Coronary artery (tissue), 2 donors: Measurements from ENCODE around the gene GALNT7.
A peak's percentile ranks its signal among the peaks of the same experiment; 100 is the strongest.

ENCODE experiments used
- DNase-seq: peaks from one replicate; pipeline ENCODE4 v3.0.0-alpha.2; 2017; ENCODE audit warnings: low spot score
- H3K27ac ChIP-seq, 2 donors: fragments of 200-600 bp; sonication (generic); one replicate each; pipeline ENCODE4 v1.5.1; 2016 to 2019
- H3K4me3 ChIP-seq: fragments of 200-600 bp; sonication (generic); 2 replicates; pipeline ENCODE4 v1.5.1; 2016; ENCODE audit warnings: mild to moderate bottlenecking, moderate library complexity
- CTCF ChIP-seq: fragments of 200-600 bp; sonication (generic); IDR thresholded peaks from one replicate; pipeline ENCODE4 v1.5.1; 2019; ENCODE audit warnings: antibody characterized with exemption

Gene GALNT7

DNA sequence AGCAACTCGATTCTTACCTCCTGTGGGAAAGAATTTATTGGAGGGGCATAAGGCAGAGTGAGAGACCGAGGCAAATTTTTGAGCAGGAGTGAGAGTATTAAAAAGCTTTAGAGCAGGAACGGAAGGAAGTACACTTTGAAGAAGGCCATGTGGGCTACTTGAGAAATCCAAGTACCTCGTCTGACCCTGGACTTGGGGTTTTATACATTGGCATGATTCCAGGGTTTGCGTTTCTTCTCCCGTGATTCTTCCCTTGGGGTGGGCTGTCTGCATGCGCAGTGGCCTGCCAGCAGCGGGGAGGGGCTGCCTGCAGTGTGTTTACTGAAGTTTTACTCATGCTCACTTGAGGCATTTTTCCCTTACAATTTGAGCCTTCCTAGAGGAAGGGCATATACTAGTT, 3.4 kb downstream of the GALNT7 start:
- Histone ChIP-seq H3K4me3 (no peak overlapping the region), H3K27ac (no peak overlapping the region)
- no peak for TF ChIP-seq CTCF
- DNase-seq: no peak

DNA sequence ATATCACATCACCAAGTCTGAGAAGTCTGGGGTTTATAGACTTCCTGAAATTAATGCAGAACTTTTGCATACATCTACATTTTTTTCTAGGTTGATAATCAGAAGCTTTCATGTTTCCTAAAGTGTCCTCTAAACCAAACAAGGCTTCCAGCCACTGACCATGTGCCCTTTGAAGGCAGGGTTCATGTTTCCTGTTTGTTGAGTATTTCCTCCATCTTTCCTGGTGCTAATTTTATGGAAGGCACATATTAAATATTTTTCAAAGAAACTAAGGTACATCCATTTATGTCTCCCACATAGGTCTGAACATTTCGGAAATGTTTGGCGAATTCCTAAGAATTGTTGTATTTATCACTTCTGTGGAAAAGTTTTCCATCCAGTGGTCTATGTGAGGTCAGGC, 5.6 kb downstream of the GALNT7 start:
- no peak for DNase-seq
- no peak for TF ChIP-seq CTCF
- Histone ChIP-seq H3K4me3 (no peak overlapping the region), H3K27ac (no peak overlapping the region)

- no peak for DNase-seq
- no peak for TF ChIP-seq CTCF
- H3K27ac ChIP-seq: no peak overlapping the region
- no peak overlapping the region for H3K4me3 ChIP-seq
Observed at GRCh38 chr4:173174594-173175012, 6.0 kb downstream of the GALNT7 start.

DNA sequence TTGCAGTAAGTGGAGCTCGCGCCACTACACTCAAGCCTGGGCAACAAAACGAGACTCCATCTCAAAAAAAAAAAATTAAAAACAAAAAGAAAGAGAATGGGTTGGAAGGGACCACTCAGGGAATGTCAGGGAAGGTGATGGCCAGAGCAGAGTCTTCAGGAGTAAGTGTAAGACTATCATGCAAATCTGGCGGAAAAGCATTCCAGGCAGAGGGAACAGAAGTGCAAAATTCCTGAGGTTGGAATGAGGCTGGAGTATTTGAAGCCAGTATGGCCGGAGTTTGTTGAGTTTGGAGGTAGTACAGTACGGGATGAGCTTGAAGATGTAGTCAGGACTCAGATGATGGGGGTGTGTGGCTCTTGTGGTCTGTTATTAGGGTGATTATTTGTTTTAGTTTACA, 7.4 kb downstream of the GALNT7 start:
- no peak for TF ChIP-seq CTCF
- Histone ChIP-seq H3K4me3 (no peak overlapping the region), H3K27ac (no peak overlapping the region)
- DNase-seq: no peak

DNA sequence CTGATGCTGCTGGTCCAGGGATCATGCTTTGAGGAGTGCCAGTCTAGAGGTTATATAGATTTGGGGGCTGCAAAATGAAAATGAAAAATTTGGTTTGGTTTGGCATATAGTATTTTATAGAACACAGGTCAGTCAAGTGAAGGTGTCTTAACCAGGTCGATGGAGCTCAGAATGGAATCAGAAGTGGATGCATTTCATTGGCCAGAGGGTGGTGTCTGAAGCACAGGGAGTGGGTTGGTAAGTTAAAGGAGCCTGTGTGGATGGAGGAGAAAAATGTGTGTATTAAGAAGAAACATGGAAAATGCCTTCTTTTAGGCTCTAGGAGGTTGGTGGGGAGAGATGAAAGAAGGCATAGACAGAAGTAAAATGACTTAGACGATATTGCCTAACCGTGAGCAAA, 8.6 kb downstream of the GALNT7 start:
- no peak for DNase-seq
- TF ChIP-seq CTCF: no peak
- H3K27ac ChIP-seq: no peak overlapping the region
- no peak overlapping the region for H3K4me3 ChIP-seq

DNA sequence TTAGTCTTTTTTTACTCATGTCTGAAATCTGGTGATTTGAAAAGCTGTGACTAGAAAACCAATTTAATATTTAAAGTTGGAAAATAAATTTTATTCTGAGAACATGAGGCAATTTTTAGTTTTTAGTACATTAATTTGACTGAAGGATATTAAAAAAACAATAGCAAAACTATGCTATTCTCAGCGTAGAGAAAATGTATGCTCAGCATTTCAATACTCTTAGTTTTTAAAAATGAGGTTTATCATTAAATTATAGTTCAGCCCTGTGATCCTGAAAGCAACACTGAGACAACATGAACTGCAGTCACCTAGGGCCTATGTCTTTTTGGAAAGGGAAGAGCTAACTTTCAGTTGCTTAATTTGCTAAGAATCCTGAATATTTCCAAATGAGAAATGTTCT, 9.5 kb downstream of the GALNT7 start:
- DNase-seq: no peak
- Histone ChIP-seq H3K27ac (no peak overlapping the region), H3K4me3 (no peak overlapping the region)
- no peak for TF ChIP-seq CTCF

DNA sequence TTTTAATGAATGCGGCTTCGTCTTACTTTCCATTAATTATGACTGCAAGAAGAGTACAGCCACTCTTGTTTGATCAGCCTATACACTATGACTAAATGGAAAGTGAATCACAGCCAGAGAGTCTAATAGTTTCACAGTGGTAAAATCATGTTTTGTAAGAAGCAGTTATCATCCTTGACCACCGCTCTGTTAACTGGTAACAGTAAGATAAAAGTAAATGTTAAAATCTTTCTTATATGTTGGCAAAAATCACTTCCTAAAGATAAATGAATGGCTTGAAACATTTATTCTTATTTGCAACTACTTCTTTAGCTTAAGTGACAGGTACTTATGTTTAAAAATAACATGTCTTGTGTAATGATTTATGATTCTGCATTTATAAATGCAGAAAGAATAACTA, 13.2 kb downstream of the GALNT7 start:
- TF ChIP-seq CTCF: no peak
- no peak for DNase-seq
- H3K4me3 ChIP-seq: no peak overlapping the region
- peak overlapping the region; percentile 2 to 42 for H3K27ac ChIP-seq
